Measurements from ENCODE around the gene FUZ.
A peak's percentile ranks its signal among the peaks of the same experiment; 100 is the strongest.

The FUZ gene

GRCh38 chr19:49812997-49813861 lies at the start of gene FUZ:
FUZ (minus strand) TSS chr19:49813292; CDS start chr19:49813106, 186 bp downstream.
- H3K4me3 Mint-ChIP-seq: peak within 1 kb of the TSS; percentile 93
- no peaks in the 10 kb centered on the region for H3K27me3 Mint-ChIP-seq
- no peaks in the 10 kb centered on the region for H3K9me3 Mint-ChIP-seq (ENCODE audit: low read depth)
- no peaks in the 10 kb centered on the region for H3K36me3 Mint-ChIP-seq
- H3K4me1 Mint-ChIP-seq (ENCODE audit: low read depth): peaks cover 36% of the 10 kb centered on the region
- H3K27ac Mint-ChIP-seq: peak within 1 kb of the TSS; percentile 95

GRCh38 chr19:49862391-49863253 lies 49.5 kb upstream of the FUZ start:
- H3K9me3 Mint-ChIP-seq (ENCODE audit: low read depth): no peaks in the 10 kb centered on the region
- no peaks in the 10 kb centered on the region for H3K27me3 Mint-ChIP-seq
- H3K27ac Mint-ChIP-seq: no peak overlapping the region
- peaks cover 25% of the 10 kb centered on the region for H3K4me1 Mint-ChIP-seq (ENCODE audit: low read depth)
- peaks cover 3% of the 10 kb centered on the region for H3K36me3 Mint-ChIP-seq
- H3K4me3 Mint-ChIP-seq: no peak overlapping the region

GRCh38 chr19:49861541-49862378 lies 48.7 kb upstream of the FUZ start:
- H3K4me3 Mint-ChIP-seq: no peak overlapping the region
- H3K27me3 Mint-ChIP-seq: no peaks in the 10 kb centered on the region
- H3K9me3 Mint-ChIP-seq (ENCODE audit: low read depth): no peaks in the 10 kb centered on the region
- H3K27ac Mint-ChIP-seq: no peak overlapping the region
- H3K36me3 Mint-ChIP-seq: peaks cover 3% of the 10 kb centered on the region
- H3K4me1 Mint-ChIP-seq (ENCODE audit: low read depth): peaks cover 22% of the 10 kb centered on the region

- Mint-ChIP-seq H3K36me3 (peaks cover 3% of the 10 kb centered on the region), H3K27me3 (no peaks in the 10 kb centered on the region), H3K27ac (no peak overlapping the region), H3K4me1 (ENCODE audit: low read depth) (peaks cover 16% of the 10 kb centered on the region), H3K4me3 (no peak overlapping the region), H3K9me3 (ENCODE audit: low read depth) (no peaks in the 10 kb centered on the region)
Measured at GRCh38 chr19:49861107-49861506, 48.0 kb upstream of the FUZ start.

GRCh38 chr19:49860336-49861102 lies 47.4 kb upstream of the FUZ start:
- Mint-ChIP-seq H3K4me1 (ENCODE audit: low read depth) (peaks cover 10% of the 10 kb centered on the region), H3K4me3 (no peak overlapping the region), H3K27ac (no peak overlapping the region), H3K27me3 (no peaks in the 10 kb centered on the region), H3K9me3 (ENCODE audit: low read depth) (no peaks in the 10 kb centered on the region), H3K36me3 (peaks cover 3% of the 10 kb centered on the region)

GRCh38 chr19:49859682-49860335 lies 46.7 kb upstream of the FUZ start:
- no peak overlapping the region for H3K27ac Mint-ChIP-seq
- H3K27me3 Mint-ChIP-seq: no peaks in the 10 kb centered on the region
- peaks cover 3% of the 10 kb centered on the region for H3K36me3 Mint-ChIP-seq

GRCh38 chr19:49858088-49858985 lies 45.2 kb upstream of the FUZ start:
- peaks cover 4% of the 10 kb centered on the region for H3K4me1 Mint-ChIP-seq (ENCODE audit: low read depth)
- no peaks in the 10 kb centered on the region for H3K9me3 Mint-ChIP-seq (ENCODE audit: low read depth)
- peaks cover 2% of the 10 kb centered on the region for H3K36me3 Mint-ChIP-seq
- H3K4me3 Mint-ChIP-seq: no peak overlapping the region
- no peaks in the 10 kb centered on the region for H3K27me3 Mint-ChIP-seq
- no peak overlapping the region for H3K27ac Mint-ChIP-seq

More at GRCh38 chr19:49859682-49860335, 46.7 kb upstream of the FUZ start:
- Mint-ChIP-seq H3K4me3 (no peak overlapping the region), H3K9me3 (ENCODE audit: low read depth) (no peaks in the 10 kb centered on the region), H3K4me1 (ENCODE audit: low read depth) (peaks cover 5% of the 10 kb centered on the region)

- Mint-ChIP-seq H3K9me3 (ENCODE audit: low read depth) (no peaks in the 10 kb centered on the region), H3K4me3 (no peak overlapping the region), H3K36me3 (no peaks in the 10 kb centered on the region), H3K4me1 (ENCODE audit: low read depth) (peaks cover 7% of the 10 kb centered on the region), H3K27ac (no peak overlapping the region), H3K27me3 (no peaks in the 10 kb centered on the region)
Measured at GRCh38 chr19:49857838-49858087, 44.7 kb upstream of the FUZ start.

- Mint-ChIP-seq H3K36me3 (no peaks in the 10 kb centered on the region), H3K9me3 (ENCODE audit: low read depth) (no peaks in the 10 kb centered on the region), H3K27ac (no peak overlapping the region), H3K4me1 (ENCODE audit: low read depth) (peaks cover 12% of the 10 kb centered on the region), H3K27me3 (no peaks in the 10 kb centered on the region), H3K4me3 (no peak overlapping the region)
Measured at GRCh38 chr19:49857061-49857837, 44.2 kb upstream of the FUZ start.

GRCh38 chr19:49856574-49857021 lies 43.5 kb upstream of the FUZ start:
- H3K27ac Mint-ChIP-seq: no peak overlapping the region
- H3K4me1 Mint-ChIP-seq (ENCODE audit: low read depth): peaks cover 14% of the 10 kb centered on the region
- no peaks in the 10 kb centered on the region for H3K36me3 Mint-ChIP-seq
- H3K27me3 Mint-ChIP-seq: no peaks in the 10 kb centered on the region
- H3K9me3 Mint-ChIP-seq (ENCODE audit: low read depth): no peaks in the 10 kb centered on the region
- H3K4me3 Mint-ChIP-seq: no peak overlapping the region

- no peak overlapping the region for H3K27ac Mint-ChIP-seq
- peaks cover 14% of the 10 kb centered on the region for H3K4me1 Mint-ChIP-seq (ENCODE audit: low read depth)
- H3K36me3 Mint-ChIP-seq: no peaks in the 10 kb centered on the region
- H3K9me3 Mint-ChIP-seq (ENCODE audit: low read depth): no peaks in the 10 kb centered on the region
- H3K27me3 Mint-ChIP-seq: no peaks in the 10 kb centered on the region
- no peak overlapping the region for H3K4me3 Mint-ChIP-seq
Measured at GRCh38 chr19:49855676-49856573, 42.8 kb upstream of the FUZ start.

- H3K36me3 Mint-ChIP-seq: no peaks in the 10 kb centered on the region
- peaks cover 14% of the 10 kb centered on the region for H3K4me1 Mint-ChIP-seq (ENCODE audit: low read depth)
- H3K27ac Mint-ChIP-seq: no peak overlapping the region
- H3K9me3 Mint-ChIP-seq (ENCODE audit: low read depth): no peaks in the 10 kb centered on the region
- H3K4me3 Mint-ChIP-seq: no peak overlapping the region
- no peaks in the 10 kb centered on the region for H3K27me3 Mint-ChIP-seq
Measured at GRCh38 chr19:49855277-49855675, 42.2 kb upstream of the FUZ start.
